ENCODE data around the gene AGT.
"Not testable (repeated sequence)": the region's sequence is repeated elsewhere in the genome, so short reads cannot be mapped to it uniquely, and the experiment has no call there.

Gene AGT

GRCh38 chr1:230681599-230681998 lies 32.3 kb downstream of the AGT start:
- H3K27me3 ChIP-seq (ENCODE audit: low read depth): no peaks in the 10 kb centered on the region
- in situ Hi-C loops (cut with MboI; ENCODE audit: low sequenced_read_pairs): no loop called here
- DNase-seq (ENCODE audit: low spot score in 2 of 2): no peak
- H3K4me3 ChIP-seq: no peak overlapping the region
- H3K4me1 ChIP-seq: no peaks in the 10 kb centered on the region
- H3K36me3 ChIP-seq (replicated peaks): peaks cover 45% of the 10 kb centered on the region
- H3K9me3 ChIP-seq: no peaks in the 10 kb centered on the region

GRCh38 chr1:230680300-230681025 lies 33.5 kb downstream of the AGT start:
- Histone ChIP-seq H3K4me3 (no peak overlapping the region), H3K36me3 (replicated peaks) (peaks cover 42% of the 10 kb centered on the region), H3K27me3 (ENCODE audit: low read depth) (no peaks in the 10 kb centered on the region), H3K9me3 (no peaks in the 10 kb centered on the region), H3K4me1 (no peaks in the 10 kb centered on the region)
- DNase-seq (ENCODE audit: low spot score in 2 of 2): no peak
- in situ Hi-C loops (cut with MboI; ENCODE audit: low sequenced_read_pairs): no loop called here

- Histone ChIP-seq H3K9me3 (no peaks in the 10 kb centered on the region), H3K27me3 (ENCODE audit: low read depth) (no peaks in the 10 kb centered on the region), H3K4me3 (no peak overlapping the region), H3K4me1 (no peaks in the 10 kb centered on the region), H3K36me3 (replicated peaks) (peaks cover 40% of the 10 kb centered on the region)
- DNase-seq (ENCODE audit: low spot score in 2 of 2): no peak
- in situ Hi-C loops (cut with MboI; ENCODE audit: low sequenced_read_pairs): no loop called here
These were observed 34.1 kb downstream of the AGT start for GRCh38 chr1:230679825-230680224.

GRCh38 chr1:230679192-230679591 lies 34.7 kb downstream of the AGT start:
- Histone ChIP-seq H3K4me3 (no peak overlapping the region), H3K9me3 (no peaks in the 10 kb centered on the region), H3K4me1 (no peaks in the 10 kb centered on the region), H3K36me3 (replicated peaks) (peaks cover 35% of the 10 kb centered on the region), H3K27me3 (ENCODE audit: low read depth) (no peaks in the 10 kb centered on the region)
- no peak for DNase-seq (ENCODE audit: low spot score in 2 of 2)
- in situ Hi-C loops (cut with MboI; ENCODE audit: low sequenced_read_pairs): no loop called here

- Histone ChIP-seq H3K36me3 (replicated peaks) (peaks cover 30% of the 10 kb centered on the region), H3K27me3 (ENCODE audit: low read depth) (no peaks in the 10 kb centered on the region)
- in situ Hi-C loops (cut with MboI; ENCODE audit: low sequenced_read_pairs): no loop called here
These were observed 36.7 kb downstream of the AGT start for GRCh38 chr1:230677200-230677599.

GRCh38 chr1:230674581-230674980 lies 39.3 kb downstream of the AGT start:
- H3K4me1 ChIP-seq: no peaks in the 10 kb centered on the region
- H3K9me3 ChIP-seq: no peaks in the 10 kb centered on the region
- no peak overlapping the region for H3K4me3 ChIP-seq
- no peaks in the 10 kb centered on the region for H3K27me3 ChIP-seq (ENCODE audit: low read depth)
- in situ Hi-C loops (cut with MboI; ENCODE audit: low sequenced_read_pairs): no loop called here
- H3K36me3 ChIP-seq (replicated peaks): peaks cover 21% of the 10 kb centered on the region
- DNase-seq (ENCODE audit: low spot score in 2 of 2): no peak

More at GRCh38 chr1:230677200-230677599, 36.7 kb downstream of the AGT start:
- DNase-seq (ENCODE audit: low spot score in 2 of 2): no peak
- Histone ChIP-seq H3K9me3 (no peaks in the 10 kb centered on the region), H3K4me1 (no peaks in the 10 kb centered on the region), H3K4me3 (no peak overlapping the region)

GRCh38 chr1:230669543-230669942 lies 44.4 kb downstream of the AGT start:
- no peak overlapping the region for H3K4me3 ChIP-seq
- peaks cover 9% of the 10 kb centered on the region for H3K36me3 ChIP-seq (replicated peaks)
- H3K27me3 ChIP-seq (ENCODE audit: low read depth): no peaks in the 10 kb centered on the region
- in situ Hi-C loops (cut with MboI; ENCODE audit: low sequenced_read_pairs): no loop called here
- no peaks in the 10 kb centered on the region for H3K9me3 ChIP-seq
- no peaks in the 10 kb centered on the region for H3K4me1 ChIP-seq
- DNase-seq (ENCODE audit: low spot score in 2 of 2): no peak

GRCh38 chr1:230668227-230668626 lies 45.7 kb downstream of the AGT start:
- in situ Hi-C loops (cut with MboI; ENCODE audit: low sequenced_read_pairs): no loop called here
- H3K9me3 ChIP-seq: no peaks in the 10 kb centered on the region
- peaks cover 13% of the 10 kb centered on the region for H3K36me3 ChIP-seq (replicated peaks)
- DNase-seq (ENCODE audit: low spot score in 2 of 2): no peak
- H3K27me3 ChIP-seq (ENCODE audit: low read depth): no peaks in the 10 kb centered on the region
- no peaks in the 10 kb centered on the region for H3K4me1 ChIP-seq
- H3K4me3 ChIP-seq: no peak overlapping the region

- H3K27me3 ChIP-seq (ENCODE audit: low read depth): no peaks in the 10 kb centered on the region
- H3K4me3 ChIP-seq: no peak overlapping the region
- in situ Hi-C loops (cut with MboI; ENCODE audit: low sequenced_read_pairs): no loop called here
- H3K4me1 ChIP-seq: no peaks in the 10 kb centered on the region
- no peaks in the 10 kb centered on the region for H3K9me3 ChIP-seq
- peaks cover 13% of the 10 kb centered on the region for H3K36me3 ChIP-seq (replicated peaks)
- no peak for DNase-seq (ENCODE audit: low spot score in 2 of 2)
These were observed 51.9 kb downstream of the AGT start for GRCh38 chr1:230661976-230662375.

GRCh38 chr1:230658691-230659090 lies 55.2 kb downstream of the AGT start:
- Histone ChIP-seq H3K36me3 (replicated peaks) (no peaks in the 10 kb centered on the region; the same call in 1 of the 2 replicates), H3K4me1 (no peaks in the 10 kb centered on the region), H3K9me3 (no peaks in the 10 kb centered on the region), H3K4me3 (no peak overlapping the region), H3K27me3 (ENCODE audit: low read depth) (no peaks in the 10 kb centered on the region)
- no peak for DNase-seq (ENCODE audit: low spot score in 2 of 2)
- in situ Hi-C loops (cut with MboI; ENCODE audit: low sequenced_read_pairs): no loop called here

- H3K4me3 ChIP-seq; H3K9me3 ChIP-seq; H3K36me3 ChIP-seq (replicated peaks); in situ Hi-C loops (cut with MboI; ENCODE audit: low sequenced_read_pairs); H3K27me3 ChIP-seq (ENCODE audit: low read depth); DNase-seq (ENCODE audit: low spot score in 2 of 2); H3K4me1 ChIP-seq: not testable (repeated sequence)
These were observed 55.8 kb downstream of the AGT start for GRCh38 chr1:230658103-230658502.

GRCh38 chr1:230656719-230657118 lies 57.2 kb downstream of the AGT start:
- H3K36me3 ChIP-seq (replicated peaks); in situ Hi-C loops (cut with MboI; ENCODE audit: low sequenced_read_pairs): not testable (repeated sequence)

More at GRCh38 chr1:230656719-230657118, 57.2 kb downstream of the AGT start:
- H3K4me3 ChIP-seq; H3K27me3 ChIP-seq (ENCODE audit: low read depth); H3K9me3 ChIP-seq; DNase-seq (ENCODE audit: low spot score in 2 of 2); H3K4me1 ChIP-seq: not testable (repeated sequence)
